ENCODE measurements around the gene C12orf42.

GRCh38 chr12:103422328-103422727 is 73.4 kb downstream of the C12orf42 start:
- TF ChIP-seq CTCF (conservative IDR thresholded peaks at IDR 0.05; ENCODE audit: low read depth, low read length) (no peak), EZH2 (IDR thresholded peaks at IDR 0.05; ENCODE audit: low read length, unreplicated experiment) (no peak), EZH2phosphoT487 (IDR thresholded peaks at IDR 0.05; ENCODE audit: borderline replicate concordance, low read length) (no peak)
